Midbrain (tissue), 1 donor: ENCODE data around the gene PLCG2.
"Not testable (repeated sequence)": the region's sequence is repeated elsewhere in the genome, so short reads cannot be mapped to it uniquely, and the experiment has no call there.

Source experiments
- DNase-seq: peaks from one replicate; lab custom pipeline; 2025; lab: John Stamatoyannopoulos, UW

The PLCG2 gene

DNA sequence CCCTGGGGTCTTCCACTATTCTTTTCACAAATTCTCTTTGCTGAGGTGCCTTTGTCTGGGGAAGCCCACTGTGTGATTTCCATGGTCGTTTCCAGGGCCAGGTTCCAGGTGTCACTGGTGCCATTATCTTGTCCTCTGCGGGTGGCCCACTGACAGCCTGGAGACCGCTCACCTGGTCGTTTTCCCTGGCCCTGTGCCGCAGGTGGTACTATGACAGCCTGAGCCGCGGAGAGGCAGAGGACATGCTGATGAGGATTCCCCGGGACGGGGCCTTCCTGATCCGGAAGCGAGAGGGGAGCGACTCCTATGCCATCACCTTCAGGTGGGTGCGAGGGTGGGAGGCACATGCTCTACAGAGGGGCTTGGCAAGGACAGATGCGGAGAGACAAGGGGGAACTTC, 133.3 kb downstream of the PLCG2 start:
- DNase-seq, result no peak

DNA sequence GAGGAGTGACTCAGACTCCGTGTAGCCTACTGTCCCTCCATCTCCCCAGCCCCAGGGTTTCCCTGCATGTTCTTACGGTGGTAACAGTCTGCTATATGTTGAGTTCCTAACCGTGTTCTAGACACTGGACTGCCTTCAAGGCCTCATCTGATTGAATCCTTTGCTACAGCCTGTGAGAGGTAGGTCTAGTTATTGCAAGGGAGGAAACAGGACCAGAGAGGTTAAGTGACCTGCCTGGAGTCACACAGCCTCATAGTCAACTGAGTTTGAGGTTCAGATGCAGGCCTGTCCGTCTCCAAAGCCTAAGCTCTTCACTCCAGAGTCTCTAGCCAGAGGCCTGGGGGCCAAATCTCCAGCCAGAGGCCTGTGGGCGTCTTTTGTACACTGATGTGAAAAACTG, 134.1 kb downstream of the PLCG2 start:
- no peak for DNase-seq

DNA sequence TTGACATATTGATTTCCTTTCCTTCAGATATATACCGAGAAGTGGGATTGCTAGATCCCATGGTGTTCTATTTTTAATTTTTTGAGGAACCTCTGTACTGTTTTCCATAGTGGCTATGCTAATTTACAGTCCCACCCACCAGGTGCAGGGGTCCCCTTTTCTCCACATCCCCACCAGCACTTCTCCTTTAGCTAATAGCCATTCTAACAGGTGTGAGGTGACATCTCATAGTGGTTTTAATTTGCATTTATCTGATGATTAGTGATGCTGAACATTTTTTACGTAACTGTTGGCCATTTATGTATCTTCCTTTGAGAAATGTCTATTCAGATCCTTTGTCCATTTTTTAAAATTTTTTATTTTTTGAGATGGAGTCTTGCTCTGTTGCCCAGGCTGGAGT, 138.3 kb downstream of the PLCG2 start:
- DNase-seq, result no peak

DNA sequence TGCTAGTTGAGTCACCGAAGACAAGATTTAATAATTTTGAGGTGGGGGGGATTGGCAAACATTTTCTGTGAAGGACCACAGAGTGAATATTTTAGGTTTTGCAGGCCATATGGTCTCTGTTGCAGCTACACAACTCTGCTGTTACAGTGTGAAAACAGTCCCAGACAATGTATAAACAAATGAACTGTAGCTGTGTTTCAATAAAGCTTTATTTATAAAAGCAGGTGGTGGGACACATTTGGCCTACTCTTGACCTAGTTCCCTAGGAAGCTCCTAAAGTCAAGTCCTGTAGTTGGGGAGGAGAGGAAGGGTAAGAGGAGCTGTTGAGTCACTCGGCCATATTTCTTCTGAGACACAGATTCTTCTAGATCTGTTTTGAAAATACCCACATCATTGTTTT, 139.8 kb downstream of the PLCG2 start:
- no peak for DNase-seq

DNA sequence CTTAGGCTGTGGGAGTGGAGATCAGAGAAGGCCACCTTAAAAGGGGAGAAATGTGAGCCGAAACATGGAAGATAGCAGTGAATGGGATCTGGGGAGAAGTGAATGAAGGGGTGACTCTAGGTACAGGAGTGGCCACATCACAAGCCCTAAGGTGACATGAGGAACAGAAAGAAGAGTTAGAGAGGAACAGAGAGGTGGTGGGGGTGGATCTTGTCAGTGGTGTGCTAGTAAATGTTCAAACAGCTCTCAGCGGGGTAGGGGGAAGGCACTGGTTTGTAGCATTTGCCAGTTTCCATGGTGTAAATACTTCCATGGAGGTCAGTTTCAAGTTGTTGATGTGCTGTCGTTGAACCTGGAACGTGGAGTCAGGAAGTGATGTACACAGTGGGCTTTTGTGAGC, 141.4 kb downstream of the PLCG2 start:
- DNase-seq, result no peak

DNA sequence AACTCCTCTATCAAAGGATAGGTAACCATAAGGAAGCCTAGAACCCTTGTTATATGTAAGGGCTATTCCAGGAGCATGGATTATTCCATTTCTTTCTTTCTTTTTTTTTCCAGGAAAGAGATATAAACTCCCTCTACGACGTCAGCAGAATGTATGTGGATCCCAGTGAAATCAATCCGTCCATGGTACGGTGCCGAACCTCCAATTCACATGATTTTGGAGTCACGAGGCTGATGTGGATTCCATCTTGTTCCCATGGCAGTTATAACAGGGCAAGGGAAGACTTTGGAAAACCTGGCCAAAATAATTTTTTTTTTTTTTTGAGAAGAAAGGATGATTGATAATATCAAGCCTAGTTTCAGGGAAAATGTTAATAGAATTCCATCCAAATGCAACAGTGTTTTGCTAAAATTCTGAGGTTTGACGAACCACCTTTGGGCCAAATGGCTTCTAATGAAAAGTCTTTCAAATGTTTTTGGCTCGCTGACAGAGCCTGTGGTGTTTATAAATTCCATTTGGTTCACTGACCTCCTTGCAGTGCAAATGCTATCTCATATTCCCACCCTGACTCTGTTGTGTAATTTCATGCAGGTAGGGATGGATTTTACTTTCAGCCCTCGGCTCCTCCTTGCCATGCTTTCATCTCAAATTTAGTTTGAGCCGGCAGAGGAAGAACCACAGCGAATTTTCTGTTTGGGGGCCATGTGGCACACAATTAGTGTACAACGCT, 142.2 kb downstream of the PLCG2 start:
- DNase-seq, result no peak

DNA sequence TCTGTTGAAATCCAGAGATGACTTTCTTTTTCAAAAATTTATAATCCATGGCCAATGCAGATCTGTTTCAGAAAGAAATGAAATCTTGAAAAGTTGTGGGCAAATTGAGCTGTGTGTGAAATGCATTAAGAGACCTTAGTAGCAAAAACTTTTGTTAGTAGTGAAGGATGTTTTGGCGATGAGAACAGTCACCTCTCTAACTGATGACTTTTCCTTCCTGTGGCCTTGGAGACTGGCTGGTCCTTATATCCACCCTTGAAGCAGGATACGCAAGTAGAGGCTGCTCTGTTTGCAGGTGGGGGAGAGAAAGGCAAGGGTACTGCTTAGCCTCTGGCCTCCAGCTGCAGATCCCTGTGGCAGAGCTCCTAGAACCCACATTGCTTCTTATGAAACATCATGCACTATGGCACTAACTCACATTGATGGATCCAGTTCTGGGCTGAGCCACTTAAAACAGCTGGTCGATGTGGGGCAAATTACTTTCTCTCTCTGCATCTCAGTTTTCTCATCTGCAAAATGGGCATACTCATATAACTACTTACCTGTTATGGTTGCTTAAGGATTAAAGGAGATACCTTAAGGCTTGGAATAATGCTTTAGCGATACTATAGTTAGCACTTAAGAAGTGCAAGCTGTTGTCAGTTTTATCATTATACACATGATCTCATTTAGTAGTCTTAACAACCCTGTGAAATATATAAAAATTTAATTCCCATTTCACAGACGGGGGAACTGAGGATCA, 142.9 kb downstream of the PLCG2 start:
- DNase-seq, result no peak

DNA sequence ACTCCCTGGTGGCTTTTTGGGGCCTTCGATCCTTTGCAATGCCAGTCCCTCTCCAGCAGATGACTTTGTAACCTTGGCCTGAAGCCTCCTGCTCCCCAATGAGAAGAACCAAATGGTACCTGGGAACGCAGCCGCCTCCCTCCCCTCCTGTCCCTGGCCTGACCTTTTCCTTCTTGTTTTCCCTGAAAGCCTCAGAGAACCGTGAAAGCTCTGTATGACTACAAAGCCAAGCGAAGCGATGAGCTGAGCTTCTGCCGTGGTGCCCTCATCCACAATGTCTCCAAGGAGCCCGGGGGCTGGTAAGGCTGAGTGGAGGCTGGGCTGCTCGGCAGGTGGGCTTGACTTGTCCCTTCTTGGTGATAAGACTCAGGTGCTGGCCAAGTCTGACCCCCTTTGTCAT, 144.2 kb downstream of the PLCG2 start:
- DNase-seq, result no peak

DNA sequence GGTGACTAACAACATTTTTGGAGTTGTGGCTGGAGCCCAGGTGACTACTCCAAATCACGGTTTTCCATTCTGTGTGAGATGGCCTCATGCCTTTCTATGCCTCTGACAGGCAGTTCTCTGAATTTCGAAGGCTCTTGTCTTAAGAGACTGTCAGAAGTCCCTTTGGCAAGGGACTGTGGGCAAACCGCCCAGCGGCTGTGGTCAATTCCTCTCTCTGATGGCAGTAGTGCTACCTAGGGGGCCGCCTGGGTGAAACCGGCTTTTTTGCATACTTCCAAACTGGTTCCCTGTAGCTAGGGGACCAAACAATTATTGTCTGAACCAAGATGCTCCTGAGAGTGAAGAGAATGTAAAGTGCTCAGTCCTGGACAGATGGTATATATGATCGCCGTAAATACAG, 145.9 kb downstream of the PLCG2 start:
- peak; percentile 7 for DNase-seq

DNA sequence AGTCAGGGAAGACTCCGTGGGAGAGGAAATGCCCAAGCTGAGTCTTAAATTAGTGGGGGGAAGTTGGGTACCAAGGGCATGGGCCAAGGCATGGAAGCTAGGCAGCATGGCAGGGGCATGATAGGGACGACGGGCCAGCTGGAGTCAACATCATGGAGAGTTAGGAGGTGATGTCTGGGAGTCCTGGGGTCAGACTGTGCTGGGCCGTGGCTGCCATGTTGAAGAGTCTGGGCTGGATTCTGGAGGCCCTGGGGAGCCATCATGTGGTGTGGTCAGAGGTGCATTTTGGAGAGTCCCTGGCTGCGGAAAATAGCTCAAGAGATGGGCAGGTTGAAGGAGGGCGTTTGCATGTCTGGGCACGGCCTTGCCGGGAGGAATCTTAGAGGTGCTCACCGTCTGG, 146.9 kb downstream of the PLCG2 start:
- no peak for DNase-seq

DNA sequence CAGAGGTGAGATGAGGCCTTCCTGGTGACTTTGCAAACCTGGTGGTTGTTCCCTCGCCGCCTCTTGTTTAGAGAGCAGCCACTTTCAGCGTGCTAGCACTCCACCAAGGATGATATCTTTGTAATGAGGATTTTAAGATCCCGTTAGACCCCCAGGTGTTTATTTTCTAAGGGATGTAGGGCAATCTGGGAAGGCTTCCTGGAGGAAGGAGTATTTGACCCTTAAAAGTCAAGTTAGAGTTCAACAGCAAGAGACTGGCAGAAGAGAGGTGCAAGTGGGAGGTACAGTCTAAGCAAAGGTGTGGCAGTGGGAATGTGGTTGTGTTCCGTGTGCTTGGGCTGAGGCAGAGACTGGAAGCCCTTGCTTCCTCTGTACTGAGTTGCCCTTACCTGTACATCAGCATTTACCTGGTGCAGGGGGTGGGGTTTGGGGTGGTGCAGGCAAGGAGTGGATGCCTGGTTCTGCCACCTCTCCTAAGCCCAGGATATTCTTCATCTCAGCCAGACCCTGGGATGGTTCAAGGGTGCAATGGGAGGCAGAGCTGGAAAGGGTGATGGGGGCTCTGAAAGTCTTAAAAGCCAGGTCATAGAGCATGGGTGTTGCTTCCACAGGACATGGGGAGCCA, 148.6 kb downstream of the PLCG2 start:
- no peak for DNase-seq

DNA sequence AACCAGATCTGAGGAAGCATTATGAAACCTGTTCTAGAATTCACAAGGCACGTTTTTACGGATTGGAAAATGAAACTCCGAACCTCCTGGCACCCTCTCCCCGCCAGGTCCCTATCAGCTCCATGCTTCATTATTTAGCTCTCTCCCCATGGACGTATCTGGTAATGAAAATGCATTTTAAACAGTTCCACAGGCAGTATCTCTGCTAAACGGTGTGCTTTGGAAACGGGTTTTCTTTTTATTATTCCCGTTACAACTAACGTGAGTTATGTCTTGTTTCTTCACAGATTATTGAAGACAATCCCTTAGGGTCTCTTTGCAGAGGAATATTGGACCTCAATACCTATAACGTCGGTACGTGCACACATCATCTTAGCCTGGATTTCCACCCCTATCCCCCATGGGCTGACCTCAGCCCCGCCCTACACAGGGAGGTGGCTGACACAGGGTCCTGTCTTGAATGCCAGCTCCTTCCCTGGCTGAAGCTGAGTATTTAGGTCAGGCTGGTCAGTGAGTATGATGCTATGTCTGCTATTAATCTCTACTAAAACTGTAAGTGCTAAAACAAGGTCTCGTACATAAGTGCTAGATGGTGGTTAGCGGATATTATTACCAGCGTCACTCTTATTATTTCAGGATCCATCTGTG, 149.3 kb downstream of the PLCG2 start:
- no peak for DNase-seq

DNA sequence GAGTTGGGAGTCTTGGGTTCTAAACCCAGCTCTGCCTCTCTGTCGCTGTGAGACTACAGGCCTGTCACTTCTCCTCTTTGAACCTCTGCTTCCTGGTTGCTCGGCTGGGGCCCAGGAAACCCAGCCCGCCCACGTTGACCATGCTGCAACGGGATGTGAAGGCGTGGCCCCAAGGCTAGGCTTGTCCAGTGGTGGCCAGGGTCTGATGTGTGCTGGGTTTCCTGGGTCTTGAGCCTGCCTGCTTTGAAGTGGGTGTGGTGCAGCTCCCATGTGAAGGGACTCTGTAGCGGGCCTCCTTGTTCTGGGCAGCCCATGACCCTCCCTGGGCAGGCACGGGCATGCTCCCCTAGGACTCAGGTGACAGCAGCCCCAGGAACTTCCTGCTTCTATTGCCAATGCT, 149.9 kb downstream of the PLCG2 start:
- DNase-seq, result no peak

DNA sequence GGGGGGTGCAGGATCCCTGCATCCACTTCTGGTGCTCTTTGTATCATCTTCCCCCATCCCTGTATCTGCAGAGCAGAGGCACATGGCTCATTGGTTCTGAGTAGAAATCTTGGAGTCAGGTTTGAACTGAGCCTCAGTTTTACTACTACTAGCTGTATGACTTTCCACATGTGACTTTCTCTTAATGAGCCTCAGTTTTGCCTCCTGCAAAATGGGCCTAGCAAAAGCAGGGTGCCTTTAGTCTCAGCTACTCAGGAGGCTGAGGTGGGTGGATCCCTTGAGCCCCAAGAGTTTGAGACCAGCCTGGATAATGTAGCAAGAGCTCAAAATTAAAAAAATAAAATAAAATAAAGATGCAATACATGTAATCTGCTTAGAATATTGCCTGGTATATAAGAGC, 150.8 kb downstream of the PLCG2 start:
- no peak for DNase-seq

DNA sequence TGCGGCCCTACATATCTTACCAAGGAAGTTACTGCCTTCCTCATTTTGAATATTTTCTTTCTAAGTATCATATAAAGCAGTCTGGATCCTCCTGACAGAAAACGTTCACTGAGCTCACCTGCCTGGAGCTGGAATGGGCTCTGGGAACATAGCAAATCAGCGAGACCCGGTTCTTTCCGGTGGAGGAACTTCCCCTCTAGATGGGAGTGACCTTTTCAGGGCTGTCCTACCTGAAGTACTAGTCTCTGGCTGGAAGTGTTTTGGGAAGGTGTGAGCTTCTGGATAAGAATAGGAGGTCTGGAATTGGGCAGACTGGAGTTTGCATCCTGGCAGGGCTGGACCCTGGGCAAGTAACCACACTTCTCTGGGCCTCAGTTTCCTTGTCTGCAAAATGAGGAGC, 152.8 kb downstream of the PLCG2 start:
- DNase-seq, result no peak

DNA sequence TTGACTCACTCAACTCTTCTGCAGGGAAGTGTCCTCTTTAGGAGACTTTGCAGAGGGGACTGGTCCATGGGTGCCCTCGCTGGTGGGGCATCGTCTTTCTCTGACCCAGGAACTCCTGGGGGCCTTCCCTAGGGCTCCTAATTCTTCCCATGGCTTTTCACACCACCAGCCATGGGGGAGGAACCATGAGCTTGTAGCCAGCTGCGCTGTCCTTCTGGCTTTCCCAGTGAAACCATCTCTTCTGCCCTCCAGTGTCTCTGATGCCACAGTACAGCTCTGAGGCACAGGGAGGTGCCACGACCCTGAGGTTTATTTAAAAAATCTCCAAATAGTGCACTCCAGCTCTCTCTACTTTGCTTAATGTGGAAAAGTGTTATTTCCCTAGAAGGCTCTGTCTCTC, 153.6 kb downstream of the PLCG2 start:
- no peak for DNase-seq

DNA sequence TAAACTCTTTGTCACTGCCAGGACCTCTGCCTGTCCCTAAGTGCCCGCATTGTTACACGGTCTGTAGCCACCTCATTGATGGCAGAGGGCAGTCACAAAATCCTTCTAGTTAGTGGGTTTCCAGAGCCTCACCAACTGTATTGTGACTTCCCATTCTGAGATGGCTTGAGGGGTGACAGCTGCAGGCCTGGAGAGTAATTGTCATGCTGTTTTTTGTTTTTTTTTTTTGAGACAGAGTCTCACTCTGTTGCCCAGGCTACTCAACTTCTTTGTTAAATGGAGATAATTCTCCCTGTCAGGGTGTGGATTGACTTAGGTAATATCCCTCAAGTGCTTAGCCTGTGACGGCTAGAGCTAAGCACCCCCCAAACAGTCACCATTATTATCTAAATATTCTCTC, 154.3 kb downstream of the PLCG2 start:
- no peak for DNase-seq

DNA sequence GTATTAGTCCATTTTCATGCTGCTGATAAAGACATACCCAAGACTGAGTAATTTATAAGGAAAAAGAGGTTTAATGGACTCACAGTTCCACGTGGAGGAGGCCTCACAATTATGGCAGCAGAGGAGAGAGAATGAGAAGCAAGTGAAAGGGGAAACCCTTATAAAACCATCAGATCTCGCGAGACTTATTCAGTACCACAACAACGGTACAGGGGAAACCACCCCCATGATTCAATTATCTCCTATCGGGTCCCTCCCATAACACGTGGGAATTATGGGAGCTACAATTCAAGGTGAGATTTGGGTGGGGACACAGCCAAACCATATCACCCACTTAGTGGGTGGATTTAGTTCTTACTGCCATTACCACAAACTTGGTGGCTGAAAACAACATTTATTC, 155.6 kb downstream of the PLCG2 start:
- DNase-seq, result not testable (repeated sequence)

DNA sequence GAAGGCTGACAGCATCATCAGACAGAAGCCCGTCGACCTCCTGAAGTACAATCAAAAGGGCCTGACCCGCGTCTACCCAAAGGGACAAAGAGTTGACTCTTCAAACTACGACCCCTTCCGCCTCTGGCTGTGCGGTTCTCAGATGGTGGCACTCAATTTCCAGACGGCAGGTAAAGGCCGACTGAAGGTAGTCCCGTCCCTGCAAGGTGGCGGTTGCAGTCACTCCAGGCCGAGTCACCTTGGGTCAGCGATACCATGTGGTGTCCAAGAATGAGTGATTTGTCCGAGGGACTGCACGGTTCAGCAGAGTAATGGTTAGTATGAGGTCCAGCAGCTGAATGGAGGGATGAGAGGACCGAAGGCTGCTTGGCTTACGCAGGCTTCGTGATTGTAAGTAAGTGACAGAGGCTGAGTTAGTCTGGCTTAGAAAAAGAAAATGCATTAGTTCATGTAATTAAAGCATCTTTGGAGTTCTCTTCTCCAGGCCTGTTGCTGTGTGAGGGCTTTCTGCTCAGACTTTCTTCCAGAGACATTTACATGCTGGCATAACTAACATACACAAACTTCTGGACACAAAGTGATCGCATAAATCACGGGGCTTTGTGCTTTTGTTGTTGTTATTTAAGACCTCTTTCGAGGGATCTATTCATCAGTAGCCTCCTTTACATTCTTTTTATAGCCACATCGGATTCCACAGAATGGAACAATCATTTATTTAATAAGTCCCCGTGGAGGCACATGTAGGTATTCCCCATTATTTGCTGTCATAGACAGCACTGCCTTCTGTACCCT, 157.3 kb downstream of the PLCG2 start:
- no peak for DNase-seq

DNA sequence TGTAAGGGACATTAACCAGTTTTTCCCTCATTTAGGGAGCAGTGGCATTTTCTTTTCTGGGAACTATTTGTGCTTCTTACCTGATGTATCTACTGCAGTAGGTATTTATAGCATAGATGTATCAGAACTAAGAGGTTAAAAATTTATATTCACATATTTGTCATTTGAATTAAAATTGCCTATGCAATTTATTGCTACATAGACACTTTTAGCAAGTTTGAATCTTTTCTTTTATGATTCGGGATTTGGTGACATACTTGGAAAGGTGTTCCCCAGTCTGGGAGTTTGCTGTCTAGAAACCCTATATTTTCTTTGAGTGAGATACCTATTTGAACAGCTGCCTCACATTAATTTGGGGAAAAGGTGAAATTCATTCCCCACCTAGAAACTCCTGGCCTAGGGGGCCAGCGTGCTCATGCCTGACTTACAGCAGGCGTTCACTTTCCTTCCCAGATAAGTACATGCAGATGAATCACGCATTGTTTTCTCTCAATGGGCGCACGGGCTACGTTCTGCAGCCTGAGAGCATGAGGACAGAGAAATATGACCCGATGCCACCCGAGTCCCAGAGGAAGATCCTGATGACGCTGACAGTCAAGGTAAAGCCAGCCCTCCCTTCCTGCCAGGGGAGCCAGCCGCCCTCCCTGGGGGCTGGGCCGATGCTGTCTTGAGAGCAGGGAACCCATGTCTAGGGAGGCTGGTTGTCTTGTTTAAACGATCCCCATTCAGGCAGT, 158.4 kb downstream of the PLCG2 start:
- DNase-seq, result no peak
